Ovary (tissue), 9 donors: Measurements from ENCODE around the gene SLC16A10. TPM values are rescaled to one million over a fixed set of nuclear protein-coding genes. Genes with fewer than 3 reads are reported as not detected.

Experiments used
- DNase-seq, 5 donors: peaks; one replicate each; pipeline ENCODE4 v3.0.0-alpha.2; 2019 to 2020
- H3K27ac ChIP-seq, 2 donors: fragments of 200-600 bp; one replicate each; pipeline versions ENCODE4 v1.5.1 to v1.8.0; 2019 to 2022
- H3K27me3 ChIP-seq: fragments of 200-600 bp; one replicate; pipeline ENCODE4 v1.8.0; 2022
- H3K36me3 ChIP-seq: fragments of 200-600 bp; sonication (generic); one replicate; pipeline ENCODE4 v1.5.1; 2019
- H3K4me1 ChIP-seq: one replicate; pipeline ENCODE4 v1.8.1; 2013; ENCODE audit warnings: mild to moderate bottlenecking, moderate library complexity; ENCODE audit not compliant: insufficient read depth
- H3K4me3 ChIP-seq: fragments of 200-600 bp; sonication (generic); one replicate; pipeline ENCODE4 v1.5.1; 2017
- H3K9me3 ChIP-seq, 2 donors: fragments of 200-600 bp in 1 of 2; sonication (generic) in 1 of 2; one replicate each; pipeline versions ENCODE4 v1.5.1 to v1.8.1; 2013 to 2019; ENCODE audit warnings: mild to moderate bottlenecking in 1 of 2, moderate library complexity in 1 of 2
- CTCF ChIP-seq, 3 donors: fragments of 450-650 bp in 2 of 3; fragments of 200-600 bp in 1 of 3; IDR thresholded peaks; one replicate each; pipeline versions ENCODE4 v1.5.1 to v1.8.0; 2016 to 2022; ENCODE audit warnings: antibody characterized with exemption in 3 of 3, mild to moderate bottlenecking in 1 of 3
- EP300 ChIP-seq: sonication (generic); formaldehyde crosslinking; IDR thresholded peaks from one replicate; pipeline ENCODE4 v1.6.1; 2017; ENCODE audit warnings: antibody characterized with exemption
- POLR2A ChIP-seq: fragments of 450-650 bp; IDR thresholded peaks from one replicate; pipeline ENCODE4 v1.6.1; 2017; ENCODE audit warnings: antibody characterized with exemption, mild to moderate bottlenecking, moderate library complexity
- WGBS, 3 donors: extraction: QIAGEN DNeasy Blood & Tissue Kit in 1 of 3; methylation state at CpG; one replicate each; pipeline versions ENCODE4 v1.1.5 to v1.1.7; 2013 to 2017; 5-methylcytosine and 5-hydroxymethylcytosine counted together
- intact Hi-C, 4 donors: fragments of 100-400 bp; cut with DNase I; formaldehyde crosslinking; loops; one replicate each; pipeline versions ENCODE4 v1.11.0 to v1.15.1; 2022 to 2023
- polyA plus RNA-seq, 2 donors: library from polyadenylated mRNA; stranded (reverse); fragments of 200-250 nt in 1 of 2; fragments of 350-450 nt in 1 of 2; fragmentation: Illumina TruSeq in 1 of 2; extraction: RNeasy Lipid Tissue Mini Kit (QIAGEN cat#74804) in 1 of 2; gene quantifications; one replicate each; pipeline ENCODE4 v1.2.3, GENCODE V29; 2013 to 2014
- total RNA-seq, 7 donors: library from RNA; depleted of rRNA in 2 of 7; stranded (reverse); fragments of >200 nt in 2 of 7; fragmentation: NEBNext Ultra II Directional in 3 of 7; extraction: Animal tissue kit (Norgen Biotek cat#: 25700) in 3 of 7; gene quantifications; one replicate each; pipeline versions ENCODE4 v1.1.0 to v1.2.4, GENCODE V29; 2016 to 2023
- donor health status: DM: no; HTN: no; CAD: no; lungs with moderate emphysema.
- donor health status: DM: no; HTN: no; CAD: no.
- donor health status: Bipolar disorder and iron deficiency.
- donor health status: DM: yes; HTN: yes; CAD: no.
- donor health status: DM: no; HTN: no; CAD: no.
- donor health status: DM: yes; HTN: yes; CAD: no.

Gene SLC16A10
- total and polyA plus RNA-seq, 9 donors = 0.80 to 10.8 (median 4.0) TPM

- TF ChIP-seq EP300 = no peak
- TF ChIP-seq CTCF (IDR thresholded peaks at IDR 0.05) = no peak
- no peak for TF ChIP-seq POLR2A
- no peaks in the 10 kb centered on the region for H3K36me3 ChIP-seq
- H3K4me1 ChIP-seq = no peaks in the 10 kb centered on the region
- H3K27ac ChIP-seq = no peak overlapping the region
- no peaks in the 10 kb centered on the region for H3K27me3 ChIP-seq
- intact Hi-C loops = no loop called here
- DNase-seq = no peak
- no peaks in the 10 kb centered on the region for H3K9me3 ChIP-seq
- no peak overlapping the region for H3K4me3 ChIP-seq
Measured at GRCh38 chr6:111159633-111160032, 72.3 kb downstream of the SLC16A10 start.

- Histone ChIP-seq H3K36me3 (no peaks in the 10 kb centered on the region), H3K4me3 (no peak overlapping the region), H3K27me3 (no peaks in the 10 kb centered on the region), H3K9me3 (no peaks in the 10 kb centered on the region), H3K4me1 (no peaks in the 10 kb centered on the region), H3K27ac (no peak overlapping the region)
- 92 to 98% (median 97%) methylated on average over 2 of the region's 2 CpGs for WGBS, 3 donors
- no peak for TF ChIP-seq EP300
- no peak for TF ChIP-seq CTCF (IDR thresholded peaks at IDR 0.05)
- intact Hi-C loops = no loop called here
- no peak for DNase-seq
Measured at GRCh38 chr6:111161650-111162049, 74.3 kb downstream of the SLC16A10 start.

GRCh38 chr6:111162504-111162903, 75.2 kb downstream of the SLC16A10 start:
- Histone ChIP-seq H3K4me1 (no peaks in the 10 kb centered on the region), H3K36me3 (no peaks in the 10 kb centered on the region), H3K4me3 (no peak overlapping the region), H3K27me3 (no peaks in the 10 kb centered on the region), H3K9me3 (no peaks in the 10 kb centered on the region), H3K27ac (no peak overlapping the region)
- intact Hi-C loops = no loop called here
- TF ChIP-seq EP300 (no peak), CTCF (IDR thresholded peaks at IDR 0.05) (no peak), POLR2A (no peak)
- no peak for DNase-seq

- Histone ChIP-seq H3K27me3 (no peaks in the 10 kb centered on the region), H3K4me1 (no peaks in the 10 kb centered on the region), H3K27ac (no peak overlapping the region), H3K9me3 (no peaks in the 10 kb centered on the region), H3K4me3 (no peak overlapping the region), H3K36me3 (no peaks in the 10 kb centered on the region)
- 87 to 88% (median 88%) methylated on average over 6 of the region's 6 CpGs for WGBS, 3 donors
- intact Hi-C loops = no loop called here
- DNase-seq = no peak
- TF ChIP-seq CTCF (IDR thresholded peaks at IDR 0.05) (no peak), POLR2A (no peak), EP300 (no peak)
Measured at GRCh38 chr6:111171577-111172400, 84.5 kb downstream of the SLC16A10 start.
